Kidney tubule cell (primary cell): ENCODE results near the gene DMXL1.

ENCODE experiments used
- DNase-seq: peaks from one replicate; pipeline ENCODE4 v3.0.0-alpha.2; 2018; ENCODE audit warnings: low spot score

DMXL1 gene

DNA sequence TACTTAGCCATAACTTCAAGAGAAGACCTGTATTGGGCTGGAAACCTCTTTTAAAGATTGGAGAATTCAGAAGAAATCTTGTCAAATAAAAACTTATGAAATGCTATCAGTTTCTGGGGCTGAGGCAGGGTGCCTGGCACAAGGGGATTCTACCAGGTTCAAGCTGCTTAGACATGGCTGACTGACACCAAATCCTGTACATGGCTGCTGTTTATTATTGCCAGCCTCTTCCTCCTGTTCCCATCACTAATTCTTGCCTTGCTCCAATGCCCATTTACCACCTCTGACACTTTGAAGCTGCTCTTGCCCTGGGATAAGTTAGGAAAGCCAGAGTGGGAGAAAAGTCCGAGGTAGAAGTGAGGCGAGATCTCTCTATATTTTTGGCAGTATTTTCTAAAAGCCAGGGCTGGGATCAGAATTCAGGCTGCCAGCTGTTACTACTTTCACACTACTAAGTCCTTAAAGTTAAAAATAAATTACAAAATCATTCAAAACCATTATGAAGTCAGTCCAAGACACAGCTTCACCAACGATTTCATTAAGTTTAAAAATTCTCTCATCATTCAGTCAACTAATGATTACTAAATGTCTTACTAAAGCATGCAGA is 218.7 kb downstream of the DMXL1 start:
- peak; percentile 32 for DNase-seq

DNA sequence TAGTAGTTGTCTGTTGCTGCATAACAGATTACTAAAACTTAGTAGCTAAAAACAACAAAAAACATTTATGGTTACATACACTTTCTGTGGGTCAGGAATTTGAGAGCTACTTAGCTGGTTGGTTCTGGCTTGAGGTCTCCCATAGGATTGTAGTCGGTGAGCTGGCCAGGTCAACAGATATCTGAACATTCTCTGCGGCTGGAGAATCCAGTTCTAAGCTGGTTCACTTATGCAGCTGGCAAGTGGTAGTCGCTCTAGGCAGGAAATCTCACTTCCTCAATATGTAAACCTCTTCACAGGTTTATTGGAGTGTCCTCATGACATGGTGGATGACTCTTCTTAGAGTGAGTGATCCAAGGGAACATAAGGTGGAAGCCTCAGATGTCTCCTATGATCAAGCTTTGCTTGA is 219.3 kb downstream of the DMXL1 start:
- DNase-seq = peak; percentile 63

DNA sequence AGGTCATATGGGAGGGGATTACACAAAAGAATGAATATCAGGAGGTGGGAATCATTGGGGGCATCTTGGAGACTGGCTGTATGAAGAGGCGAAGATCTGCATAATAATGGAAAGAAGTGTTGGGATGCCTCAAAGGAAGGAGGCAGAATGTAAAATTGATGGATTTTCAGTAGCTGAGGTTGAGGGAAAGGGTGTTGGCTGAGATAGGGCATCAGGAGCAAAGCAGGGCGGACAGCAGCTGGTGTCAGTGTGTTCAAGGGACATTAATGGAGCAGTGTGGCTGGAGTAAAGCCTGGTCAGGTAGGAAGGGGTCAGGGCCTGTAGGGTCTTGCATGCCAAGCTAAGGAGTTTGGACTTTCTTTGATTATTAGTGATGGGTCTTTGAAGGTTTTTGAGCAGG is 219.7 kb downstream of the DMXL1 start:
- DNase-seq = no peak

DNA sequence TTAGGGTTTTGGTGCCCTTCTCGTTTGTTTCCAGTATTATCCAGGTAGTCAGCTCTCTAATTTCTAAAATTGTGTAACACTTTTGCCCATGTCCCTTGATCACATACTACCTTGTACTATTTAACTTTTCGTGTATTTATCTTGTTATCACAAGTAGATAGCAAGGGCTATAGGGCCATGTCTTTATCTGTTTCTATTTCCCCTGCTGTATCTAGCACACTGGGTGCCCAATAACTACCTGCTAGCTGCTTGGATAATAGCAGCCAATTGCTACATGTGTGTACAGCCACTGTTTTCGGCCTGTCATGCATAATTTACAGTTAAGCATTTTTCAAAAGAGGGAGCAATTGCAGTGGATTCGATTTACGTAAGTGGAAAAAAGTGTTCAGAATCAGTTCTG is 220.2 kb downstream of the DMXL1 start:
- DNase-seq = no peak

DNA sequence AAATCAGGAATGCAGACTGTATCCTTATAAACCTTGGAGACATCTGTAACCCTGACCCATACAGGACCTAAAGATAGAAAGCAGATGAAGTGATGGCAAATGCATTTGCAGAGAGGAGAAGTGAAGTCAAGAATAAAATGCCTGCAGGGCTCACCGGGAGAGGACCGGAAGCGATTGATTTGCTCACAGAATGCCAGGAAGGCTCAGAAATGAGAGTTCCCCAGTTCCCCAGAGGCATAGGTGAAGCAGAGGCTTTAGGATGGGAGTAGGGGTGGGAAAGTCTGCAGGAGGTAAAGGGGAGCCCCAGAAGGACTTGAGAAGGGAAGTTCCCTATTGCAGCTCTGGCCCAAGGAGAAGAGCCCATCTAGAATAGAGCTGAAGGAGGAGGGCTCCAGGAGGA is 221.0 kb downstream of the DMXL1 start:
- DNase-seq = no peak

DNA sequence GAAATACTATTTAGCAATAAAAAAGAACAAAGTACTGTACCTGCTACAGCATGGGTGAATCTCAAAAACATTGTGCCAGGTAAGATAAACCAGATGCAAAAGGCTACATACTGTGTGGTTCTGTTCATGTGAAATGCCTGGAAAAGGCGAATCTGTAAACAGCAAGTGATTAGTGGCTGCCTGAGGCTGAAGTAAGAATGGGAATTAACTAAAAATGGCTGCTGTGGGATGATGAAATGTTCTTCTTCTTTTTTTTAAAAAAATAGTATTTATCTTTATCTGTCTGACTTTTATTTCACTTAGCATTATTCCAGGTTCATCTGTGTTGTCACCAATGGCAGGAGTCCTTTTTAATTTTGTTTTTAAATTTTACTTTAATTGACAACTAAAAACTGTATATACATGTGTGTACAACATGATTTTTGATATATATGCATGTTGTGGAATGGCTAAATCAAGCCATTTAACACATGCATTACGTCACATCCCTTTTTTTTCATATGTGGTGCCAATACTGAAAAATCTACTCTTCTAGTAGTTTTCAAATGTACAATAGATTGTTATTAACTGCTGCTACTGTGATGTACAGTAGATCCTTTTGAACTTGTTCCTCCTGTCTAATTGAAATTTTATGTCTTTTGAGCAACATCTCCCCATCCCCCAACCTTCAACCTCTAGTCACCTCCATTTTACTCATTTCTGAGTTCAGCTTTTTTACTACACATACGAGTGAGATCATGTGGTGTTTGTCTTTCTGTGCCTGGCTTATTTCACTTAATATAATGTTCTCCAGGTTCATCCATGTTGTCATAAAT is 222.0 kb downstream of the DMXL1 start:
- DNase-seq = no peak

DNA sequence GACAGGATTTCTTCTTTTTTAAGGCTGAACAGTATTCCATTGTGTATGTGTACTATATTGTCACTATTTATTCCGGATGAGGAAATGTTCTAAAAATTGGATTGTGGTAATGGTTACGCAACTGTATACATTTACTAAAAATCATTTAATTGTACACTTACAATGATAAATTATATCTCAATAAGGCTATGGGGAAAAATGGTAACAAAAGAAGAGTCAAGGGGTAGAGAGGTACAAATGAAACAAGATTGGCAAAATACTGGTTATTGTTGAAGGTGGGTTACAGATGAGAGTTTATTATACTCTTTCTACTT is 222.6 kb downstream of the DMXL1 start:
- no peak for DNase-seq
